DND-41 (cell line): Measurements from ENCODE around the gene KRTAP10-12.

Experiments used
- ATAC-seq: fragments of 200-7000 bp; cut with Tn5 transposase; 3 replicates; pipeline ENCODE4 v1.9.1; 2021; ENCODE audit warnings: low read depth; ENCODE audit not compliant: insufficient read depth
- DNase-seq: peaks from one replicate; pipeline ENCODE4 v3.0.0-alpha.2; 2020
- H2AFZ ChIP-seq: 2 replicates; pipeline ENCODE4 v1.6.0; 2012; ENCODE audit warnings: low read depth, low read length
- H3K27ac ChIP-seq: 2 replicates; pipeline ENCODE4 v1.5.1; 2012; ENCODE audit warnings: low read length, inconsistent platforms
- H3K27me3 ChIP-seq: fragments of 200-600 bp; sonication (generic); 2 replicates; pipeline ENCODE4 v1.6.0; 2012; ENCODE audit warnings: low read length, mild to moderate bottlenecking, inconsistent platforms; ENCODE audit not compliant: insufficient read depth, poor library complexity
- H3K36me3 ChIP-seq: 2 replicates; pipeline ENCODE4 v1.5.1; 2012; ENCODE audit warnings: low read length, inconsistent platforms; ENCODE audit not compliant: insufficient read depth
- H3K4me1 ChIP-seq: 2 replicates; pipeline ENCODE4 v1.5.1; 2012; ENCODE audit warnings: mild to moderate bottlenecking, low read length; ENCODE audit not compliant: insufficient read depth
- H3K4me2 ChIP-seq: 2 replicates; pipeline ENCODE4 v1.6.0; 2012; ENCODE audit warnings: mild to moderate bottlenecking, moderate library complexity, low read length, inconsistent platforms; ENCODE audit not compliant: insufficient read depth
- H3K4me3 ChIP-seq, 2 experiments: fragments of 200-600 bp in 1 of 2; shearing (Covaris generic) in 1 of 2; 2 replicates each; pipeline ENCODE4 v1.5.1; 2012 to 2016; ENCODE audit warnings: inconsistent platforms in 2 of 2, low read length in 2 of 2, mild to moderate bottlenecking in 2 of 2, low read depth in 1 of 2, moderate library complexity in 1 of 2
- H3K79me2 ChIP-seq: 2 replicates; pipeline ENCODE4 v1.6.0; 2012; ENCODE audit warnings: low read length, inconsistent platforms; ENCODE audit not compliant: insufficient read depth
- H3K9ac ChIP-seq: 2 replicates; pipeline ENCODE4 v1.6.0; 2012; ENCODE audit warnings: low read depth, mild to moderate bottlenecking, inconsistent platforms, low read length, moderate library complexity
- H3K9me3 ChIP-seq: 2 replicates; pipeline ENCODE4 v1.5.1; 2012; ENCODE audit warnings: low read length, moderate library complexity, mild to moderate bottlenecking, inconsistent platforms; ENCODE audit not compliant: insufficient read depth, severe bottlenecking
- H4K20me1 ChIP-seq: 2 replicates; pipeline ENCODE4 v1.6.0; 2012; ENCODE audit warnings: low read length; ENCODE audit not compliant: insufficient read depth
- EZH2 ChIP-seq: IDR thresholded peaks from 3 replicates; pipeline ENCODE4 v1.6.1; 2012; ENCODE audit warnings: borderline replicate concordance, low read depth, mild to moderate bottlenecking, moderate library complexity, low read length, inconsistent platforms; ENCODE audit not compliant: severe bottlenecking
- TF ChIP-seq, protein P1 (sequence below): IDR thresholded peaks from 2 replicates; pipeline ENCODE4 v1.5.1; 2012; ENCODE audit warnings: borderline replicate concordance, low read length, moderate library complexity, mild to moderate bottlenecking; ENCODE audit not compliant: poor library complexity, severe bottlenecking; ENCODE audit errors: extremely low read depth

Gene KRTAP10-12

DNA sequence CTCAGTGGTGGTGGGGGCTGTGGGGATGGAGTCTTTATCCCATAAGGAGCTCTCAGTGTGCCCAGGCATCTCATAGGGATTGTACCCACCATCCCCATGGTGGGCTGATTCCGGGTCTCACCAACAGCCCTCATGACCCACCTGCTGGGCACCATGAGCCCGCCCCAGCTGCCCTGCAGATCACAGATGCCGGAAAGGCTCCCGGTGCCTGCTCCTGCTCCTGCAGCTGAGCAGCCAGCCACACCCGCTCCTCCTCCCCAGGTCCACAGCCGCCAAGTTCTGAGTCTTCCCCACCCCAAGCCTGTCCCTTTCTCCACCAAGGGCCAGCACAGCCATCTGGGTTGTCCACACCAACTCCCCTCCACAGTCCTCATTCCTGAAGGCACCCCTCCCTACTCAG, 29.9 kb downstream of the KRTAP10-12 start:
- Histone ChIP-seq H3K9ac (no peak overlapping the region), H3K27me3 (peaks cover 4% of the 10 kb centered on the region)
- ATAC-seq, result no peak

DNA sequence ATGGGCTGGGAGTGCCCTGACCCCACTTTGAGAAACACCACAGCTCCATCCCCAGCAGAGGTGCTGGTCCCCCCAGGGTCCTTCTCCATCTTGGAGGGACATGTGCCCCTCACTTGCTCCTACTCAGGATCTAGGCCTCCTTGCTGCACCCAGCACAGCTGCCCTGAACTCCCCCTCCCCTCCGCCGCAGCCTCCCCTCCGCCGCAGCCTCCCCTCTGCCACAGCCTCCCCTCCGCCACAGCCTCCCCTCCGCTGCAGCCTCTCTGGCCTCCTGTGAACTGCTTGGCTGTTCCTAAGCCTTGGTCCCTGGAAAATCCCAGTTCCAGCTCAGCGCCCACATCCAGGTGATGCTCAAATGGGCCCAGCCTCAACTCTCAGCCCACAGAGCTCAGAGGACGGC, 30.3 kb downstream of the KRTAP10-12 start:
- no peaks in the 10 kb centered on the region for H4K20me1 ChIP-seq
- H3K9me3 ChIP-seq, result no peaks in the 10 kb centered on the region
- H2AFZ ChIP-seq, result no peak overlapping the region
- no peak overlapping the region for H3K27ac ChIP-seq
- H3K9ac ChIP-seq, result no peak overlapping the region
- no peak for DNase-seq
- H3K36me3 ChIP-seq, result no peaks in the 10 kb centered on the region
- H3K4me3 ChIP-seq, result no peak overlapping the region
- no peak overlapping the region for H3K4me2 ChIP-seq
- no peaks in the 10 kb centered on the region for H3K4me1 ChIP-seq
- no peak for TF ChIP-seq EZH2
- TF ChIP-seq, protein P1, sequence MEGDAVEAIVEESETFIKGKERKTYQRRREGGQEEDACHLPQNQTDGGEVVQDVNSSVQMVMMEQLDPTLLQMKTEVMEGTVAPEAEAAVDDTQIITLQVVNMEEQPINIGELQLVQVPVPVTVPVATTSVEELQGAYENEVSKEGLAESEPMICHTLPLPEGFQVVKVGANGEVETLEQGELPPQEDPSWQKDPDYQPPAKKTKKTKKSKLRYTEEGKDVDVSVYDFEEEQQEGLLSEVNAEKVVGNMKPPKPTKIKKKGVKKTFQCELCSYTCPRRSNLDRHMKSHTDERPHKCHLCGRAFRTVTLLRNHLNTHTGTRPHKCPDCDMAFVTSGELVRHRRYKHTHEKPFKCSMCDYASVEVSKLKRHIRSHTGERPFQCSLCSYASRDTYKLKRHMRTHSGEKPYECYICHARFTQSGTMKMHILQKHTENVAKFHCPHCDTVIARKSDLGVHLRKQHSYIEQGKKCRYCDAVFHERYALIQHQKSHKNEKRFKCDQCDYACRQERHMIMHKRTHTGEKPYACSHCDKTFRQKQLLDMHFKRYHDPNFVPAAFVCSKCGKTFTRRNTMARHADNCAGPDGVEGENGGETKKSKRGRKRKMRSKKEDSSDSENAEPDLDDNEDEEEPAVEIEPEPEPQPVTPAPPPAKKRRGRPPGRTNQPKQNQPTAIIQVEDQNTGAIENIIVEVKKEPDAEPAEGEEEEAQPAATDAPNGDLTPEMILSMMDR, result no peak
- ATAC-seq, result no peak
- H3K27me3 ChIP-seq, result peaks cover 4% of the 10 kb centered on the region
- H3K79me2 ChIP-seq, result no peaks in the 10 kb centered on the region

More for the DNA sequence above, 29.9 kb downstream of the KRTAP10-12 start:
- Histone ChIP-seq H3K27ac (no peak overlapping the region), H3K4me2 (no peak overlapping the region), H3K4me1 (no peaks in the 10 kb centered on the region), H2AFZ (no peak overlapping the region), H3K79me2 (no peaks in the 10 kb centered on the region), H3K4me3 (no peak overlapping the region), H3K9me3 (no peaks in the 10 kb centered on the region), H3K36me3 (no peaks in the 10 kb centered on the region), H4K20me1 (no peaks in the 10 kb centered on the region)
- no peak for TF ChIP-seq EZH2
- TF ChIP-seq, protein P1, result no peak
- no peak for DNase-seq

DNA sequence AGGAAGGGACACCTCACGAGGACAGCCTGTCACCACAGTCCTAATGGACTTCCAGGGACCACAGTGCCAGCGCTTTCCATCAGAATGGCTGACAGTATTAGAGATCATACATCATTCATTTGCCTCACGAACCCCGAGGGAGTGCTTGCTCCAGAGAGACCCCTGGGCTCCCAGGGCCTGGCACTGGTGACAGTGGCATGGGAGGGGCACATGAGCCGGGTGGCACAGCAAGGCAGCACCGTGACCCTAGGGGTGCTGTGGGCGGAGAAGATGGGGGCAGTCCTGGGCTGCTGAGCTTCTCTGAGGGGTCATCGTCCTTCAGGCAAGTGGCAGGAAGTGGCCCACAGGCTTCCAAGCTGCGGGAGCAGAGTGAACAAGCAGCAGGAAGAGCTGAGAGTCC, 30.8 kb downstream of the KRTAP10-12 start:
- no peak overlapping the region for H3K4me2 ChIP-seq
- no peak for ATAC-seq
- H2AFZ ChIP-seq, result no peak overlapping the region
- no peaks in the 10 kb centered on the region for H3K36me3 ChIP-seq
- no peaks in the 10 kb centered on the region for H4K20me1 ChIP-seq
- no peaks in the 10 kb centered on the region for H3K79me2 ChIP-seq
- TF ChIP-seq EZH2, result no peak
- TF ChIP-seq, protein P1, result no peak
- peaks cover 4% of the 10 kb centered on the region for H3K27me3 ChIP-seq
- no peaks in the 10 kb centered on the region for H3K4me1 ChIP-seq
- H3K27ac ChIP-seq, result no peak overlapping the region
- DNase-seq, result no peak
- no peak overlapping the region for H3K4me3 ChIP-seq
- H3K9me3 ChIP-seq, result no peaks in the 10 kb centered on the region
- no peak overlapping the region for H3K9ac ChIP-seq

DNA sequence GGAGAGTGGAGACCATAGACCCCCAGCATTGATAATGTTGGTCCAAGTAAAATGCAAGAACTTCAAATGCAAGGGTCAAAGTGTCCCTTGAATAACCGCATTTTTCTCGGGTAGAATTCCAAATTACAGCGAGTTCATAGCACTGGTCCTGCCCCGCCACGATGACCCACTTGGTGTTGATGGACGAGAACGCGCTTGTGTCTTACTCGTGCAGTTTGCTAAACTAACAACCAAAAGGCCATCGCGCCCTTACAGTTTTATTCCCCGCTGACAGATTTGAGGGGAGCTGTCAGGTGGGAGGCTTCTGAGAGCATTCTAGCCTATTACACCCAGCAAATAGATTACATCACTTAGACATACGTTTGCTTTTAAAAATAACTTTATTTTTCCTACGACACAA, 31.7 kb downstream of the KRTAP10-12 start:
- no peak overlapping the region for H3K4me2 ChIP-seq
- H4K20me1 ChIP-seq, result no peaks in the 10 kb centered on the region
- no peaks in the 10 kb centered on the region for H3K4me1 ChIP-seq
- H3K4me3 ChIP-seq, result no peak overlapping the region
- H3K27me3 ChIP-seq, result peaks cover 4% of the 10 kb centered on the region
- H3K27ac ChIP-seq, result no peak overlapping the region
- no peak overlapping the region for H3K9ac ChIP-seq
- no peak for TF ChIP-seq EZH2
- TF ChIP-seq, protein P1, result no peak
- H3K79me2 ChIP-seq, result no peaks in the 10 kb centered on the region
- ATAC-seq, result no peak
- H3K9me3 ChIP-seq, result no peaks in the 10 kb centered on the region
- H3K36me3 ChIP-seq, result no peaks in the 10 kb centered on the region
- no peak overlapping the region for H2AFZ ChIP-seq
- no peak for DNase-seq
